ENCODE results near the gene DMBT1. TPM values are rescaled to one million over a fixed set of nuclear protein-coding genes. Genes with fewer than 3 reads are reported as not detected.

The DMBT1 gene
- total RNA-seq, 2 donors from 2014 or later: 33.6 to 165 TPM

DNA sequence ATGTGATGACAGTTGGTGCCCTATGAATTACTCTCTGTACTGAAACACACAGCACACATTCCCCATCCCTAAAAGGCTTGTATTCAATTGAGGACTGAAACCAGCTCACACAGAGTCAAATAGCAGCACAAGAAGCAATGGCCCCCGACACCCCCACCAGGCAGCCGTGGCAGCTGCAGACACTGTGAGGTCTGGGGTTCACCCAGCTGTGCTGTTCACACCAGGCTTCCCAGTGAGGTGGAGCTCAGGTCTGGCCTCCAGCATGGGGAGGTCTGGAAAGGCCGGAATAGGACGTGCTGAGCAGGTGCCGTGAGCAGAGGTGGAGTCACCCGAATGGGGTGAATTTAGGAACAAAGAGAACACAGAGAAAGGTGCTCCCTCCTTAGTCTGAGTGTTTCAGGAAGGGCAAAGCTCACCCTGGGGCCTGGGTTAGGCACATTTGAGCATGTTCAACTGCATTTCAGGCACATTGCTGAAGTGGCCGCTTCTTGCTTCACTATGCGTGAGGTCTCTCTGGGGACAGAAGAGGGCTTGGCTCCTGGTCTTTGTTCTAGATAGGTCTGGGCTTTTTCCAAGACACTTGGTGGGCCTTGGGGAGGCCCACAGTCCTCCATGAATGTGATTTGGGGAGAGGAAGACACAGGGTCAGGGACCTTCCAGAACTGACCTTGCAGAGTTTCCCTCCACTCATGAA, 97.9 kb downstream of the DMBT1 start:
- Histone ChIP-seq H3K9me3 (no peaks in the 10 kb centered on the region), H3K9ac (ENCODE audit: low read depth in 2 of 2, low read length in 2 of 2) (no peak overlapping the region), H3K27me3 (no peaks in the 10 kb centered on the region), H3K4me3 (no peak overlapping the region), H3K4me1 (no peaks in the 10 kb centered on the region), H3K36me3 (no peaks in the 10 kb centered on the region), H3K27ac (no peak overlapping the region)
- intact Hi-C loops (cut with DNase I): no loop called here
- no peak for TF ChIP-seq CTCF (IDR thresholded peaks at IDR 0.05)
- DNase-seq: no peak

DNA sequence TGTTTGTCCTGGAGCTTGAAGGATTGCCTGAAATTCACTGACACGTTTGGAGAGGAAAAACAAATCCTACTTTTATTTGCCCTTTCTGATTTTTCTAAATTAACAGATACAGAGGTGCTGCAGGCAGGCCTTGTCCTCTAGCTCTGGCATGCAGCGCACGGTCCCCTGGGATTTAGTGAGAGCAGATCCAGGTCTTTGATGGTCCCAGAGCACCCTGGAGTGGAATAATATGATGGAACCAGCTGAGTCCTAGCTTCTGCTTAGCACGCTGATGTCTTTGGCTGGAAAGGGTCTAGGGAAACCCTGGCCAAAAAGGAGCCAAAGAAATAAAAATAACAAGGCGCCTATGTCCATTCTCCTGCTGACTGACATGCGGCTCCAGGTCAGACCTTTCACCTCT, 98.6 kb downstream of the DMBT1 start:
- H3K27ac ChIP-seq: no peak overlapping the region
- intact Hi-C loops (cut with DNase I): no loop called here
- no peak overlapping the region for H3K9ac ChIP-seq (ENCODE audit: low read depth in 2 of 2, low read length in 2 of 2)
- H3K9me3 ChIP-seq: no peaks in the 10 kb centered on the region
- no peaks in the 10 kb centered on the region for H3K36me3 ChIP-seq
- no peak overlapping the region for H3K4me3 ChIP-seq
- no peak for DNase-seq
- no peaks in the 10 kb centered on the region for H3K27me3 ChIP-seq
- no peak for TF ChIP-seq CTCF (IDR thresholded peaks at IDR 0.05)
- no peaks in the 10 kb centered on the region for H3K4me1 ChIP-seq

- H3K4me1 ChIP-seq: no peaks in the 10 kb centered on the region
- no peaks in the 10 kb centered on the region for H3K9me3 ChIP-seq
- no peak overlapping the region for H3K27ac ChIP-seq
- H3K9ac ChIP-seq (ENCODE audit: low read depth in 2 of 2, low read length in 2 of 2): no peak overlapping the region
- no peak for DNase-seq
- H3K36me3 ChIP-seq: no peaks in the 10 kb centered on the region
- no peak overlapping the region for H3K4me3 ChIP-seq
- no peaks in the 10 kb centered on the region for H3K27me3 ChIP-seq
- no peak for TF ChIP-seq CTCF (IDR thresholded peaks at IDR 0.05)
- intact Hi-C loops (cut with DNase I): no loop called here
Measured at GRCh38 chr10:122659651-122660050, 99.1 kb downstream of the DMBT1 start.

GRCh38 chr10:122660696-122661095, 100.1 kb downstream of the DMBT1 start:
- Histone ChIP-seq H3K4me3 (no peak overlapping the region), H3K27ac (no peak overlapping the region), H3K9ac (ENCODE audit: low read depth in 2 of 2, low read length in 2 of 2) (no peak overlapping the region), H3K9me3 (no peaks in the 10 kb centered on the region), H3K36me3 (no peaks in the 10 kb centered on the region), H3K27me3 (no peaks in the 10 kb centered on the region), H3K4me1 (no peaks in the 10 kb centered on the region)
- intact Hi-C loops (cut with DNase I): no loop called here
- no peak for TF ChIP-seq CTCF (IDR thresholded peaks at IDR 0.05)
- no peak for DNase-seq

DNA sequence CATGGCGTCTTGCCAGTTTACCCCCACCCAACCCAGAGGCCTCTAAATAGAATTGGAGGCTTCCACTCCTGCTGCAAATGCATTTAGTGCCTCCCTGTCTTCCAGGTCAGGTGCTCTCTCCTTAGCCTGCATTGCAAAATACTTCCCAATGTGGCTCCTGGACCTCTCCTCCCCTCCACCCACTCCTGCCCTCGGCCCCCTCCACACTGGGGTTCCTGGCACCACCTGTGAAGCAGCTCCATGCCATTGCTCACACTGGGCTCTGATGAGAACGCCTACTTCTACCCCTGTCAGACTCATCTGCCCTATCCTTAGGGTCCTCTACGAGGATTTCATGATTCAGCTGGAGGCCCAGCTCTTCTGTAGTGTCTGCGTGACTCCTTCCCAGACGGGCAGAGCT, 101.7 kb downstream of the DMBT1 start:
- intact Hi-C loops (cut with DNase I): no loop called here
- H3K27me3 ChIP-seq: no peaks in the 10 kb centered on the region
- no peak overlapping the region for H3K4me3 ChIP-seq
- H3K9ac ChIP-seq (ENCODE audit: low read depth in 2 of 2, low read length in 2 of 2): no peak overlapping the region
- no peak for TF ChIP-seq CTCF (IDR thresholded peaks at IDR 0.05)
- H3K27ac ChIP-seq: no peak overlapping the region
- DNase-seq: no peak
- H3K36me3 ChIP-seq: no peaks in the 10 kb centered on the region
- H3K4me1 ChIP-seq: no peaks in the 10 kb centered on the region
- no peaks in the 10 kb centered on the region for H3K9me3 ChIP-seq
